Transverse colon (tissue), 4 donors: ENCODE results near the gene TNS1. TPM values are rescaled to one million over a fixed set of nuclear protein-coding genes. Genes with fewer than 3 reads are reported as not detected.

Experiments
- DNase-seq: peaks from one replicate; pipeline ENCODE4 v3.0.0-alpha.2; 2019
- H3K27ac ChIP-seq, 4 donors: fragments of 200-600 bp; sonication (generic); 2 replicates each; pipeline ENCODE4 v1.5.1; 2016 to 2018; ENCODE audit warnings: inconsistent platforms in 4 of 4
- H3K27me3 ChIP-seq: fragments of 200-600 bp; sonication (generic); 2 replicates; pipeline ENCODE4 v1.5.1; 2017; ENCODE audit warnings: inconsistent platforms
- H3K36me3 ChIP-seq, 4 donors: fragments of 200-600 bp; sonication (generic); 2 replicates each; pipeline ENCODE4 v1.5.1; 2017 to 2019; ENCODE audit warnings: inconsistent platforms in 4 of 4
- H3K4me1 ChIP-seq, 4 donors: fragments of 200-600 bp; sonication (generic); 2 replicates each; pipeline ENCODE4 v1.5.1; 2017 to 2020; ENCODE audit warnings: inconsistent platforms in 4 of 4
- H3K4me3 ChIP-seq, 4 donors: fragments of 200-600 bp; sonication (generic); 1 replicate in 1 of 4; 2 replicates in 3 of 4; pipeline versions ENCODE4 v1.5.1 to v1.6.1; 2017 to 2019; ENCODE audit warnings: inconsistent platforms in 4 of 4
- H3K9me3 ChIP-seq, 2 donors: fragments of 200-600 bp; sonication (generic); 2 replicates each; pipeline ENCODE4 v1.5.1; 2017 to 2019; ENCODE audit warnings: inconsistent platforms in 2 of 2
- CTCF ChIP-seq, 5 experiments: fragments of 200-600 bp in 3 of 5; fragments of 450-650 bp in 2 of 5; sonication (generic) in 3 of 5; IDR thresholded peaks; 1 replicate in 2 of 5; 2 replicates in 3 of 5; pipeline ENCODE4 v1.5.1; 2016 to 2017; ENCODE audit warnings: antibody characterized with exemption in 5 of 5, inconsistent platforms in 3 of 5, mild to moderate bottlenecking in 2 of 5, moderate library complexity in 1 of 5
- EP300 ChIP-seq: sonication (generic); formaldehyde crosslinking; IDR thresholded peaks from one replicate; pipeline ENCODE4 v1.6.1; 2017; ENCODE audit warnings: antibody characterized with exemption, low read depth
- POLR2A ChIP-seq: fragments of 450-650 bp; IDR thresholded peaks from one replicate; pipeline ENCODE4 v1.6.1; 2016; ENCODE audit warnings: antibody characterized with exemption, mild to moderate bottlenecking, moderate library complexity
- POLR2AphosphoS5 ChIP-seq, 3 donors: sonication (generic); formaldehyde crosslinking; IDR thresholded peaks; one replicate each; pipeline ENCODE4 v1.6.1; 2016; ENCODE audit warnings: antibody characterized with exemption in 3 of 3
- WGBS, 2 donors: methylation state at CpG; one replicate each; pipeline ENCODE4 v1.1.5; 2018; ENCODE audit warnings: low coverage in 1 of 2; 5-methylcytosine and 5-hydroxymethylcytosine counted together
- in situ Hi-C, 4 donors: fragments of 200-750 bp; cut with MboI; loops; one replicate each; pipeline versions ENCODE4 v1.15.0 to v1.15.1; 2017; ENCODE audit warnings: low sequenced_read_pairs in 3 of 4, low pct_ligation_motif_present in 1 of 4, low pct_unique_long_range_greater_than_20kb in 1 of 4
- intact Hi-C: fragments of 100-400 bp; cut with DNase I; formaldehyde crosslinking; loops from one replicate; pipeline ENCODE4 v1.15.1; 2023; ENCODE audit warnings: low total_unique reads
- total RNA-seq, 4 donors: library from RNA; depleted of rRNA; stranded (reverse); fragments of >200 nt; gene quantifications; one replicate each; pipeline ENCODE4 v1.1.0, GENCODE V29; 2016

TNS1 gene
- total RNA-seq, 4 donors from 2014 or later: 101 to 487 (median 231) TPM

GRCh38 chr2:217873371-217873770 lies 129.4 kb downstream of the TNS1 start:
- intact Hi-C loops: no loop called here
- Histone ChIP-seq H3K27me3 (no peaks in the 10 kb centered on the region), H3K36me3 (no peaks in the 10 kb centered on the region), H3K27ac (peak overlapping the region in 1 of 4 donors; percentile 34), H3K4me3 (no peak overlapping the region), H3K4me1 (peaks cover 4 to 16% (median 8%) of the 10 kb centered on the region in 4 donors), H3K9me3 (no peaks in the 10 kb centered on the region)
- no peak for DNase-seq
- TF ChIP-seq EP300 (no peak), CTCF (IDR thresholded peaks at IDR 0.05) (no peak), POLR2A (no peak)
- in situ Hi-C loops: no loop called here
- 85 to 100% methylated on average over 2 to 8 of the region's 8 CpGs for WGBS, 2 donors

- Histone ChIP-seq H3K9me3 (no peaks in the 10 kb centered on the region), H3K36me3 (no peaks in the 10 kb centered on the region), H3K4me1 (peaks cover 4 to 16% (median 8%) of the 10 kb centered on the region in 4 donors), H3K27me3 (no peaks in the 10 kb centered on the region), H3K27ac (peak overlapping the region in 1 of 4 donors; percentile 77), H3K4me3 (no peak overlapping the region)
- intact Hi-C loops (no loop called here), in situ Hi-C loops (no loop called here)
- DNase-seq: no peak
- no peak for TF ChIP-seq POLR2AphosphoS5 (IDR thresholded peaks at IDR 0.05)
- TF ChIP-seq CTCF (IDR thresholded peaks at IDR 0.05): peak in 1 of 5 experiments; percentile 15
- WGBS, 2 donors: 64 to 83% methylated on average over 2 of the region's 2 CpGs
Measured at GRCh38 chr2:217872319-217872718, 130.5 kb downstream of the TNS1 start.

GRCh38 chr2:217870528-217871011 lies 132.2 kb downstream of the TNS1 start:
- in situ Hi-C loops: no loop called here

DNA sequence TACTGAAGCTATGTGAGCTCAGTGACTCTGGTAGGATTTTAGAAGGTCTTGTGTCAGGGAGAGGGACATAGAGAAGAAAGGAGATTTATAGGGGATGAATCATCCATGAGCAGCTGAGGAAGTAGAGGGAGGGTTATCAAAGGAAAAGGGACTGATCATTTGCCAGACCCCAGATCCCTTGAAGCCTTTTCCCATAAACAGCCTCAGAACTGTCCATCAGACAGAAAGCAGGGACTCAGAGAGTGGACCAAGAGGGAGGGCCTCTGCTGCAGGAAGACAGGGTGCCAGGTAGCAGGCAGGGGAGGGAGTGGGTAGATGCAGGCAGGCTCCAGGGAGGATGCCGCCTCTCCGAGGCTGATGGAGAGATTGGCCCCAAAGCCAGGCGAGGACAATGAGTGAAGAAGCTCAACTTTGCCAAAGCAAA lies 133.9 kb downstream of the TNS1 start:
- Histone ChIP-seq H3K4me1 (peaks cover 4 to 16% (median 9%) of the 10 kb centered on the region in 4 donors), H3K4me3 (no peak overlapping the region), H3K27me3 (no peaks in the 10 kb centered on the region), H3K27ac (peak overlapping the region; percentile 36 to 77 (median 50)), H3K36me3 (no peaks in the 10 kb centered on the region), H3K9me3 (no peaks in the 10 kb centered on the region)
- TF ChIP-seq POLR2AphosphoS5 (IDR thresholded peaks at IDR 0.05): peak; percentile 23 to 79 (median 68)
- no peak for TF ChIP-seq CTCF (IDR thresholded peaks at IDR 0.05)
- TF ChIP-seq EP300: peak; percentile 59
- no peak for TF ChIP-seq POLR2A
- DNase-seq: no peak
- intact Hi-C loops (no loop called here), in situ Hi-C loops (no loop called here)
- WGBS, 2 donors: 53% methylated on average over 3 of the region's 3 CpGs; no CpG with 5 or more reads in 1 of the 2 donors

More at GRCh38 chr2:217870528-217871011, 132.2 kb downstream of the TNS1 start:
- intact Hi-C loops: no loop called here
- Histone ChIP-seq H3K4me1 (peaks cover 4 to 16% (median 8%) of the 10 kb centered on the region in 4 donors), H3K4me3 (no peak overlapping the region), H3K9me3 (no peaks in the 10 kb centered on the region), H3K36me3 (no peaks in the 10 kb centered on the region), H3K27me3 (no peaks in the 10 kb centered on the region), H3K27ac (peak overlapping the region; percentile 15 to 77 (median 44))
- WGBS, 2 donors: 59 to 85% methylated on average over 6 to 13 of the region's 13 CpGs
- TF ChIP-seq EP300 (no peak), CTCF (IDR thresholded peaks at IDR 0.05) (no peak), POLR2A (no peak), POLR2AphosphoS5 (IDR thresholded peaks at IDR 0.05) (no peak)
- no peak for DNase-seq
